Measurements from ENCODE around the gene CHCHD2.
A peak's percentile ranks its signal among the peaks of the same experiment; 100 is the strongest.
"Not testable (repeated sequence)": the region's sequence is repeated elsewhere in the genome, so short reads cannot be mapped to it uniquely, and the experiment has no call there.

Gene CHCHD2

GRCh38 chr7:56079450-56080185, 26.7 kb downstream of the CHCHD2 start:
- H3K4me3 ChIP-seq = peak overlapping the region in 1 of 2 donors; percentile 6
- H3K9me3 ChIP-seq = no peaks in the 10 kb centered on the region
- H3K4me1 ChIP-seq = peaks cover 0 to 58% (median 45%) of the 10 kb centered on the region in 4 donors
- H3K36me3 ChIP-seq = peaks cover 0 to 33% (median 12%) of the 10 kb centered on the region in 3 donors
- peak; percentile 78 to 94 for DNase-seq
- peak overlapping the region; percentile 81 to 89 for H3K27ac ChIP-seq
- peak; percentile 75 to 76 for TF ChIP-seq CTCF (IDR thresholded peaks at IDR 0.05)
- no peaks in the 10 kb centered on the region for H3K27me3 ChIP-seq
- intact Hi-C loops (cut with DNase I; ENCODE audit: low total_unique reads) = no loop called here

GRCh38 chr7:56078196-56078595, 28.1 kb downstream of the CHCHD2 start:
- no peaks in the 10 kb centered on the region for H3K27me3 ChIP-seq
- peaks cover 0 to 49% (median 46%) of the 10 kb centered on the region in 4 donors for H3K4me1 ChIP-seq
- no peak for TF ChIP-seq CTCF (IDR thresholded peaks at IDR 0.05)
- intact Hi-C loops (cut with DNase I; ENCODE audit: low total_unique reads) = no loop called here
- H3K9me3 ChIP-seq = no peaks in the 10 kb centered on the region
- H3K4me3 ChIP-seq = no peak overlapping the region
- H3K36me3 ChIP-seq = peaks cover 0 to 33% (median 11%) of the 10 kb centered on the region in 3 donors
- H3K27ac ChIP-seq = peak overlapping the region; percentile 81 to 89
- DNase-seq = no peak

- TF ChIP-seq CTCF (IDR thresholded peaks at IDR 0.05) = no peak
- peaks cover 0 to 46% (median 43%) of the 10 kb centered on the region in 4 donors for H3K4me1 ChIP-seq
- peak overlapping the region; percentile 81 to 89 for H3K27ac ChIP-seq
- intact Hi-C loops (cut with DNase I; ENCODE audit: low total_unique reads) = no loop called here
- H3K27me3 ChIP-seq = no peaks in the 10 kb centered on the region
- peaks cover 0 to 38% (median 11%) of the 10 kb centered on the region in 3 donors for H3K36me3 ChIP-seq
- no peaks in the 10 kb centered on the region for H3K9me3 ChIP-seq
- H3K4me3 ChIP-seq = no peak overlapping the region
- no peak for DNase-seq
These were observed 28.6 kb downstream of the CHCHD2 start for GRCh38 chr7:56077681-56078080.

GRCh38 chr7:56074371-56074791, 31.9 kb downstream of the CHCHD2 start:
- Histone ChIP-seq H3K4me3 (no peak overlapping the region), H3K4me1 (peaks cover 0 to 26% (median 19%) of the 10 kb centered on the region in 4 donors), H3K27ac (peak overlapping the region; percentile 59 to 66), H3K36me3 (peaks cover 15 to 49% (median 27%) of the 10 kb centered on the region in 3 donors), H3K27me3 (no peaks in the 10 kb centered on the region), H3K9me3 (no peaks in the 10 kb centered on the region)
- DNase-seq = peak; percentile 82 to 95
- intact Hi-C loops (cut with DNase I; ENCODE audit: low total_unique reads) = loop anchor here (5.0 kb wide), 1 partner anchor 72 kb away; no protein-coding TSS in a partner anchor
- peak; percentile 86 to 91 for TF ChIP-seq CTCF (IDR thresholded peaks at IDR 0.05)

GRCh38 chr7:56066376-56066775, 39.9 kb downstream of the CHCHD2 start:
- peaks cover 39 to 48% (median 47%) of the 10 kb centered on the region in 3 donors for H3K36me3 ChIP-seq

More at GRCh38 chr7:56066376-56066775, 39.9 kb downstream of the CHCHD2 start:
- H3K27ac ChIP-seq; H3K9me3 ChIP-seq; DNase-seq; H3K27me3 ChIP-seq; intact Hi-C loops (cut with DNase I; ENCODE audit: low total_unique reads); H3K4me3 ChIP-seq: not testable (repeated sequence)
- peaks cover 0 to 18% (median 2%) of the 10 kb centered on the region in 4 donors for H3K4me1 ChIP-seq
